Spleen (tissue), 11 donors: ENCODE results near the gene MLF2. TPM values are rescaled to one million over a fixed set of nuclear protein-coding genes. Genes with fewer than 3 reads are reported as not detected.

Experiments
- DNase-seq: peaks from one replicate; pipeline ENCODE4 v3.0.0-alpha.2; 2020
- H3K27ac ChIP-seq, 8 donors: fragments of 200-600 bp; sonication (generic) in 7 of 8; 1 replicate in 4 of 8; 2 replicates in 4 of 8; pipeline versions ENCODE4 v1.5.0 to v1.8.0; 2016 to 2021; ENCODE audit warnings: inconsistent platforms in 4 of 8, mild to moderate bottlenecking in 4 of 8, moderate library complexity in 1 of 8
- H3K27me3 ChIP-seq, 7 donors: fragments of 200-600 bp; sonication (generic) in 6 of 7; replicated peaks in 1 of 7; 1 replicate in 4 of 7; 2 replicates in 3 of 7; pipeline versions ENCODE4 v1.5.0 to v1.8.0; 2016 to 2021; ENCODE audit warnings: inconsistent platforms in 3 of 7, mild to moderate bottlenecking in 1 of 7
- H3K36me3 ChIP-seq, 6 donors: fragments of 200-600 bp; sonication (generic) in 5 of 6; 1 replicate in 4 of 6; 2 replicates in 2 of 6; pipeline versions ENCODE4 v1.5.0 to v1.8.0; 2016 to 2021; ENCODE audit warnings: inconsistent platforms in 2 of 6
- H3K4me1 ChIP-seq, 6 donors: fragments of 200-600 bp; sonication (generic) in 5 of 6; 1 replicate in 3 of 6; 2 replicates in 3 of 6; pipeline versions ENCODE4 v1.5.0 to v1.8.0; 2016 to 2021; ENCODE audit warnings: inconsistent platforms in 3 of 6
- H3K4me3 ChIP-seq, 8 donors: fragments of 200-600 bp; sonication (generic) in 7 of 8; 1 replicate in 4 of 8; 2 replicates in 4 of 8; pipeline versions ENCODE4 v1.5.0 to v1.8.0; 2016 to 2021; ENCODE audit warnings: inconsistent platforms in 4 of 8, mild to moderate bottlenecking in 4 of 8, moderate library complexity in 2 of 8
- H3K9me3 ChIP-seq, 8 donors: fragments of 200-600 bp; sonication (generic) in 7 of 8; 1 replicate in 4 of 8; 2 replicates in 4 of 8; pipeline versions ENCODE4 v1.5.0 to v1.8.0; 2016 to 2021; ENCODE audit warnings: inconsistent platforms in 4 of 8
- POLR2A ChIP-seq, 3 donors: fragments of 450-650 bp; IDR thresholded peaks; one replicate each; pipeline ENCODE4 v1.5.1; 2017; ENCODE audit warnings: antibody characterized with exemption in 3 of 3, mild to moderate bottlenecking in 1 of 3
- POLR2AphosphoS5 ChIP-seq, 3 donors: sonication (generic); formaldehyde crosslinking; IDR thresholded peaks; one replicate each; pipeline ENCODE4 v1.5.1; 2017; ENCODE audit warnings: antibody characterized with exemption in 3 of 3
- WGBS, 5 donors: extraction: QIAGEN DNeasy Blood & Tissue Kit in 3 of 5; methylation state at CpG; one replicate each; pipeline versions ENCODE4 v1.1.5 to v1.1.7; 2013 to 2018; 5-methylcytosine and 5-hydroxymethylcytosine counted together
- intact Hi-C: fragments of 100-400 bp; cut with DNase I; formaldehyde crosslinking; loops from one replicate; pipeline ENCODE4 v1.15.0; 2023; ENCODE audit warnings: low total_unique reads
- polyA plus RNA-seq, 3 donors: library from polyadenylated mRNA; stranded (reverse); fragments of 200-250 nt; gene quantifications; one replicate each; pipeline ENCODE4 v1.2.1, GENCODE V29; 2013
- total RNA-seq, 7 donors: library from RNA; depleted of rRNA in 3 of 7; stranded (reverse); fragments of >200 nt in 3 of 7; fragmentation: NEBNext Ultra II Directional in 4 of 7; extraction: Animal tissue kit (Norgen Biotek cat#: 25700) in 4 of 7; gene quantifications; one replicate each; pipeline versions ENCODE4 v1.1.0 to v1.2.1, GENCODE V29; 2016 to 2021
- TF ChIP-seq, protein P1 (sequence below), 11 experiments: fragments of 200-600 bp in 7 of 11; fragments of 450-650 bp in 4 of 11; sonication (generic) in 4 of 11; IDR thresholded peaks in 8 of 11; conservative IDR thresholded peaks in 3 of 11; 1 replicate in 7 of 11; 2 replicates in 4 of 11; pipeline versions ENCODE4 v1.4.0 to v1.8.0; 2016 to 2021; ENCODE audit warnings: antibody characterized with exemption in 11 of 11, inconsistent platforms in 4 of 11, mild to moderate bottlenecking in 1 of 11
- donor health status: healthy with polysubstance abuse.
- donor health status: DM: no; HTN: no; CAD: no; lungs with moderate emphysema.
- donor health status: DM: no; HTN: no; CAD: no.
- donor health status: Bipolar disorder and iron deficiency.
- donor health status: healthy.
- donor health status: DM: no; HTN: no; CAD: no.
- donor health status: DM: yes; HTN: yes; CAD: no.

MLF2 gene
- total and polyA plus RNA-seq, 10 donors: 78.0 to 123 (median 104) TPM

DNA sequence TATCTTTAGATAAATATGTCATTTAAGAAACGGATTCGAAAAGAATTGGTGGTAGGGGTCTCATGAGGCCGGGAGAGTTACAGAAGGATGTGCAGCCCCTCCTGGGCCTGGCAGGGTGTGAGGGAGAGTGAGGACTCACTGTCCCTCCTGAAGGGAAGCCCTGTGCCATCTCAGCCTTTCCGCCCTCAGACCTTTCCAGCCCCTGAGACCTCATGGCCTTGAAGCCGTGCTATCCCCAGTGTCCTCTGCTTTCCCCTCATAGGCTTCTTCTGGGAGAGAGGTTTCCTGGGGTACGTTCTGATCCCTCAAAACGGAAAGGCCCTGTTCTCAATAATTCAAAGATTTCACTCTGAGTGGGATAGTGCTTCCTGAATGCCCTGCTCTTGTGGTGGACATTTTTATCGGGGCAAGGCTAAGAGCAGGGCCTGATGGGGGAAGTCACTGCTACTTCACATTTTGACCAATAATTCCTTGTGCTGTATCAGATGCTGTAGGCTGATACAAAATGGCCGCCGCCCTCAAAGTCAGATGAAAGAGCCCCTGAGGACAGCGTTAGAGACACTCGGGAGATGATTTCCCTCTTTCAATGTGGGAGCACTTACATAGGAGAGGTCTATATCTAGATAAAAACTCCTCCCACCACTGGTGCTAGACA lies 37.7 kb upstream of the MLF2 start:
- peak; percentile 62 for DNase-seq
- intact Hi-C loops: no loop called here
- peak overlapping the region; percentile 20 to 66 (median 43) for H3K4me3 ChIP-seq
- no peak for TF ChIP-seq POLR2AphosphoS5 (IDR thresholded peaks at IDR 0.05)
- TF ChIP-seq, protein P1, sequence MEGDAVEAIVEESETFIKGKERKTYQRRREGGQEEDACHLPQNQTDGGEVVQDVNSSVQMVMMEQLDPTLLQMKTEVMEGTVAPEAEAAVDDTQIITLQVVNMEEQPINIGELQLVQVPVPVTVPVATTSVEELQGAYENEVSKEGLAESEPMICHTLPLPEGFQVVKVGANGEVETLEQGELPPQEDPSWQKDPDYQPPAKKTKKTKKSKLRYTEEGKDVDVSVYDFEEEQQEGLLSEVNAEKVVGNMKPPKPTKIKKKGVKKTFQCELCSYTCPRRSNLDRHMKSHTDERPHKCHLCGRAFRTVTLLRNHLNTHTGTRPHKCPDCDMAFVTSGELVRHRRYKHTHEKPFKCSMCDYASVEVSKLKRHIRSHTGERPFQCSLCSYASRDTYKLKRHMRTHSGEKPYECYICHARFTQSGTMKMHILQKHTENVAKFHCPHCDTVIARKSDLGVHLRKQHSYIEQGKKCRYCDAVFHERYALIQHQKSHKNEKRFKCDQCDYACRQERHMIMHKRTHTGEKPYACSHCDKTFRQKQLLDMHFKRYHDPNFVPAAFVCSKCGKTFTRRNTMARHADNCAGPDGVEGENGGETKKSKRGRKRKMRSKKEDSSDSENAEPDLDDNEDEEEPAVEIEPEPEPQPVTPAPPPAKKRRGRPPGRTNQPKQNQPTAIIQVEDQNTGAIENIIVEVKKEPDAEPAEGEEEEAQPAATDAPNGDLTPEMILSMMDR (IDR thresholded peaks at IDR 0.05 in 8 of 11, conservative IDR thresholded peaks at IDR 0.05 in 3 of 11): no peak
- TF ChIP-seq POLR2A (IDR thresholded peaks at IDR 0.05): no peak
- H3K36me3 ChIP-seq: peaks cover 0 to 10% (median under 1%) of the 10 kb centered on the region in 6 donors
- H3K27me3 ChIP-seq: peaks cover 0 to 7% (median 0%) of the 10 kb centered on the region in 7 donors
- H3K27ac ChIP-seq: peak overlapping the region; percentile 68 to 87 (median 80)
- H3K4me1 ChIP-seq: peaks cover 3 to 65% (median 41%) of the 10 kb centered on the region in 6 donors
- 65 to 73% (median 71%) methylated on average over 12 of the region's 12 CpGs for WGBS, 5 donors
- H3K9me3 ChIP-seq: no peaks in the 10 kb centered on the region

- WGBS, 5 donors: 33 to 44% (median 39%) methylated on average over 17 to 18 of the region's 18 CpGs
- intact Hi-C loops: no loop called here
- peak within 1 kb of the TSS; percentile 20 to 66 (median 43) for H3K4me3 ChIP-seq
- H3K9me3 ChIP-seq: no peaks in the 10 kb centered on the region
- peaks cover 3 to 78% (median 49%) of the 10 kb centered on the region in 6 donors for H3K4me1 ChIP-seq
- H3K27me3 ChIP-seq: peaks cover 0 to 2% (median 0%) of the 10 kb centered on the region in 7 donors
- peaks cover 0 to 2% (median 0%) of the 10 kb centered on the region in 6 donors for H3K36me3 ChIP-seq
- peak within 1 kb of the TSS; percentile 68 to 87 (median 80) for H3K27ac ChIP-seq
- DNase-seq: peak; percentile 89
- TF ChIP-seq POLR2AphosphoS5 (IDR thresholded peaks at IDR 0.05): peak; percentile 73 to 88 (median 85)
- TF ChIP-seq, protein P1 (IDR thresholded peaks at IDR 0.05 in 8 of 11, conservative IDR thresholded peaks at IDR 0.05 in 3 of 11): no peak
- TF ChIP-seq POLR2A (IDR thresholded peaks at IDR 0.05): peak in 1 of 3 donors; percentile 67
Measured at GRCh38 chr12:6788972-6789924, 36.3 kb upstream of the MLF2 start, which contains the start of gene CD4. CD4 (plus strand) TSS chr12:6789528; CDS start chr12:6800139, 10,611 bp downstream.

DNA sequence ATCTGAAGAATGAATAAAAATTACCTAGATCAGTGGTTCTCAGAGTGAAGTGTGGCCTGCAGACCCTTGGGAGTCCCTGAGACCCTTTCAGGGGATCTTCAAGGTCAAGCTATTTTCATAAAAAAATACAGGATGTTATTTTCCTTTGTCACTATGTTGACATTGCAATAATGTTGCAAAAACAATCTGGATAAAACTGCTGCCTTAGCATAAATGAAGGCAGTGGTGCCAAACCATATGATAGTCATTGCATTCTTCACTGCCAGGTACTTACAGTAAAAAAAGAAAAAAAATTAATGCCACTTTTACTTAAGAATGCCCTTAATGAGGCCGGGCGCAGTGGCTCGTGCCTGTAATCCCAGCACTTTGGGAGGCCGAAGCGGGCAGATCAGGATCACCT lies 34.4 kb upstream of the MLF2 start:
- intact Hi-C loops: no loop called here
- Histone ChIP-seq H3K36me3 (no peaks in the 10 kb centered on the region), H3K27ac (peak overlapping the region in 5 of 8 donors; percentile 31 to 49 (median 43)), H3K27me3 (no peaks in the 10 kb centered on the region), H3K4me3 (no peak overlapping the region), H3K9me3 (no peaks in the 10 kb centered on the region), H3K4me1 (peaks cover 0 to 60% (median 35%) of the 10 kb centered on the region in 6 donors)
- WGBS, 5 donors: 88 to 96% (median 95%) methylated on average over 5 of the region's 5 CpGs
- peak; percentile 25 for DNase-seq
- TF ChIP-seq POLR2AphosphoS5 (IDR thresholded peaks at IDR 0.05): no peak
- no peak for TF ChIP-seq POLR2A (IDR thresholded peaks at IDR 0.05)
- TF ChIP-seq, protein P1 (IDR thresholded peaks at IDR 0.05 in 8 of 11, conservative IDR thresholded peaks at IDR 0.05 in 3 of 11): no peak
